GM19240 (cell line): ENCODE data around the gene UGT1A10.

Experiments
- DNase-seq: peaks from one replicate; pipeline ENCODE4 v3.0.0; 2011; ENCODE audit warnings: low spot score; ENCODE audit not compliant: insufficient read length

UGT1A10 gene

DNA sequence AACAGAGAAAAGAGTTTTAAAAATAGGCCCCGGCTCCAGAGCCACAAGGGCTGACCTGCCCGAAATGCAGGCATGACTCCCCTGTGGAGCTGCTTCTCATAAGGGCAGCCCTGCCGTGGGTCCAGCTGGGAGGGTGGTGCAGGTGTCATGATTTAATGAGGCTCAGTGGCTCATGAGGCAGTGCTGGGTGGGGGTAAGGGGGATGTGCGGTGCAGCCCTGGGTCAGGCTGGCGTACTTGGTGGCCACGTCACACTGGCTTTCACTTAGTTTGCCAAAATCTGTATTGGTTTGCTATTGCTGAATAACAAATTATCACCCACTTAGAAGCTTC lies 184.5 kb downstream of the UGT1A10 start:
- no peak for DNase-seq

DNA sequence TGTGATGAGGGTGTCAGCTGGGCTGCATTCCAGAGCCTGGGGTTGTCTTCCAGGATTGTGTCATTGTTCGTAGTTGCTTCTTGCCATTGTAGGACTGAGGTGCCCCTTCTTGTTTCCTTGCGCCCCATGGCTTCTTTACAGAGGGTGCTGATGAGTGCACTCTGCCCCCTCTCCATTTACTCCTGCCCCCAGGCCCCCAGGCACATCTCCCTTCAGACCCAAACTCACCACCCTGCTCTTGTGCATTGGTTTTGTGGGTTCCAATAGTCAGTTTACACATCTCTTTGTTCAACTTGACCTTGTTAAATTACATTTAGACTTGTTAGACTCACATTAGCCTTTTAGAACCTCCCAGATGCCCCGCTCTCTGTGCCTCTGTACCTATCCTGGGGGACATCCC lies 184.9 kb downstream of the UGT1A10 start:
- no peak for DNase-seq

DNA sequence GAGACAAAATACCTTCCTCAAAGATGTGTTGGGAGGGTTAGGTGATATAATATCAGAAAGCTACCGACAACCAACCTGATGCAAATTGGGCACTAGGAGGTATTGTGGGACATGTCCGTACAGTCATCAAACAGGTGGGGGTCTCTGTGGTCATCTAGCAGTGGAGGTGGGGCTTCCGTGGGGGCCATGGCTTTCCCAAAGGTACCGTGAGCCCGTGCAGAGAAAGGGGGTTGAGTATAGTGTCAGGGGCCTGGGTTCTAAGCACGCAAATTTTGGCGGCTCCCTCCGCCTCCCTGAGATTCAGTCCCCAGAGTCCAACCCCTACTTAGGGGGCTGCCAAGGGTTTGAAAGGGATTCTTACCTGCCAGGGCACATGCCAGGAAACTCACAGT lies 185.5 kb downstream of the UGT1A10 start:
- no peak for DNase-seq

DNA sequence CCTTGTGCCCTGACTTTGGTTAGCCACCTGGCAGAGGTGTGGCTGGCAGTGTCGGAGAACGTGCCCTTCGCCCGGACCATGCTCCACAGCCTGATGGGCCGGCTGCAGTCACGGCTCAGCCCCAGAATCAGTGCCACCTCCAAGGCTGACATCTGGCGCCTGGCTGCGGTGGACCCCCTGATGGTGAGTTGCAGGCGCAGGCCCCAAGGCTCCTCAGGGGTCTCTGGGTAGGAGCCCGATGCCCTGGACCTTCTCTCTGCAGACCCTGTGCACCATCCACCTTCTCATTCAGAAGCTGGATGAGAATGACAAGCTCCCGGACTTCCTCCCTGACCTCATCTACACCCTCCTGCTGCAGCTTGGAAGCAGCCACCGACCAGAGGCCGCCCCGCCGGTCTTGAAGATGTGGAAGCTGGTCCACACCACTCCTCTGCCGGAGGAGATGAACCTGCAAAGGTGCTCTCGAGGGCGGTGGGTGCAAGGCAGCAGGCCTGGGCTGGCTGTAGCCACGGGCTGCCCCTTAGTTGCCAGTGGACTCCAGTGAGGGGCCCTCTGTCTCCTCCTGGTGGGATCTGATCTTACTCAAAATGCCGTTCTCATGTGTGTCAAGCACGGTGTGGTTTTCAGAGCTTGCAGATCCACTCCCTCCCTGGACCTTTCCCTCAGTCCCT lies 186.0 kb downstream of the UGT1A10 start:
- no peak for DNase-seq
